ENCODE measurements around the gene ZMAT5. TPM values are rescaled to one million over a fixed set of nuclear protein-coding genes. Genes with fewer than 3 reads are reported as not detected.

ZMAT5 gene
- total RNA-seq, 2 donors from 2014 or later: 9.1 to 9.9 TPM

GRCh38 chr22:29700900-29701154 is 66.0 kb downstream of the ZMAT5 start:
- DNase-seq: peak in 1 of 4 donors; percentile 16
- intact Hi-C loops (cut with DNase I): no loop called here

GRCh38 chr22:29700206-29700899 is 66.5 kb downstream of the ZMAT5 start:
- intact Hi-C loops (cut with DNase I): no loop called here
- H3K36me3 ChIP-seq (replicated peaks in 1 of 2; ENCODE audit: insufficient read depth in 1 of 2, low read depth in 2 of 2): no peaks in the 10 kb centered on the region
- no peak overlapping the region for H3K27ac ChIP-seq
- 54 to 74% methylated on average over 16 to 18 of the region's 19 CpGs for WGBS, 2 donors
- ATAC-seq (no peak), DNase-seq (no peak)
- H3K9me3 ChIP-seq: no peaks in the 10 kb centered on the region
- no peaks in the 10 kb centered on the region for H3K27me3 ChIP-seq
- H3K4me3 ChIP-seq: no peak overlapping the region
- H3K4me1 ChIP-seq: peaks cover 26% of the 10 kb centered on the region
- no peak for TF ChIP-seq CTCF (IDR thresholded peaks at IDR 0.05)
- no peak for TF ChIP-seq POLR2A (IDR thresholded peaks at IDR 0.05)

More at GRCh38 chr22:29700900-29701154, 66.0 kb downstream of the ZMAT5 start:
- H3K9me3 ChIP-seq: no peaks in the 10 kb centered on the region
- TF ChIP-seq POLR2A (IDR thresholded peaks at IDR 0.05) (no peak), CTCF (IDR thresholded peaks at IDR 0.05) (no peak)
- H3K36me3 ChIP-seq (replicated peaks in 1 of 2; ENCODE audit: insufficient read depth in 1 of 2, low read depth in 2 of 2): no peaks in the 10 kb centered on the region
- WGBS, 2 donors: 39 to 100% methylated on average over 1 to 8 of the region's 9 CpGs
- no peak for ATAC-seq
- H3K27me3 ChIP-seq: no peaks in the 10 kb centered on the region
- H3K4me3 ChIP-seq: no peak overlapping the region
- peaks cover 26% of the 10 kb centered on the region for H3K4me1 ChIP-seq
- H3K27ac ChIP-seq: peak overlapping the region in 1 of 4 donors; percentile 2

GRCh38 chr22:29697853-29698598 is 68.8 kb downstream of the ZMAT5 start:
- intact Hi-C loops (cut with DNase I): loop anchor here (10.0 kb wide), 1 partner anchor 307 kb away; no protein-coding TSS in a partner anchor

GRCh38 chr22:29695129-29695926 is 71.5 kb downstream of the ZMAT5 start:
- H3K4me3 ChIP-seq: no peak overlapping the region
- TF ChIP-seq POLR2A (IDR thresholded peaks at IDR 0.05): no peak
- TF ChIP-seq CTCF (IDR thresholded peaks at IDR 0.05): no peak
- DNase-seq: no peak
- ATAC-seq: no peak
- WGBS, 2 donors: 91 to 99% methylated on average over 17 to 26 of the region's 33 CpGs
- no peaks in the 10 kb centered on the region for H3K4me1 ChIP-seq
- peaks cover 0 to 2% of the 10 kb centered on the region in 2 donors for H3K36me3 ChIP-seq (replicated peaks in 1 of 2; ENCODE audit: insufficient read depth in 1 of 2, low read depth in 2 of 2)
- intact Hi-C loops (cut with DNase I): loop anchor here (10.0 kb wide), 1 partner anchor 309 kb away; no protein-coding TSS in a partner anchor
- H3K27me3 ChIP-seq: no peaks in the 10 kb centered on the region
- no peaks in the 10 kb centered on the region for H3K9me3 ChIP-seq
- no peak overlapping the region for H3K27ac ChIP-seq

More at GRCh38 chr22:29697853-29698598, 68.8 kb downstream of the ZMAT5 start:
- ATAC-seq (no peak), DNase-seq (no peak)
- TF ChIP-seq POLR2A (IDR thresholded peaks at IDR 0.05) (no peak), CTCF (IDR thresholded peaks at IDR 0.05) (no peak)
- Histone ChIP-seq H3K4me1 (peaks cover 16% of the 10 kb centered on the region), H3K27ac (no peak overlapping the region), H3K4me3 (no peak overlapping the region), H3K9me3 (no peaks in the 10 kb centered on the region), H3K27me3 (no peaks in the 10 kb centered on the region), H3K36me3 (replicated peaks in 1 of 2; ENCODE audit: insufficient read depth in 1 of 2, low read depth in 2 of 2) (peaks cover 0 to 2% of the 10 kb centered on the region in 2 donors)
- WGBS, 2 donors: 82 to 88% methylated on average over 11 to 16 of the region's 16 CpGs
